ENCODE data around the gene SSB.

- no peak for TF ChIP-seq CTCF (IDR thresholded peaks at IDR 0.05; ENCODE audit: insufficient read depth, low read length, poor library complexity, severe bottlenecking)
- TF ChIP-seq EZH2phosphoT487 (conservative IDR thresholded peaks at IDR 0.05; ENCODE audit: low read length): no peak
These were observed 25.3 kb downstream of the SSB start for GRCh38 chr2:169823996-169824372.
